GM21423 (cell line): Measurements from ENCODE around the gene JPT2.
"Not testable (repeated sequence)": the region's sequence is repeated elsewhere in the genome, so short reads cannot be mapped to it uniquely, and the experiment has no call there.

Experiments used
- ATAC-seq: cut with Tn5 transposase; IDR thresholded peaks from one replicate; pipeline ENCODE4 v1.9.1; 2021; ENCODE audit warnings: mild to moderate bottlenecking, moderate library complexity; ENCODE audit not compliant: unreplicated experiment

JPT2 gene

DNA sequence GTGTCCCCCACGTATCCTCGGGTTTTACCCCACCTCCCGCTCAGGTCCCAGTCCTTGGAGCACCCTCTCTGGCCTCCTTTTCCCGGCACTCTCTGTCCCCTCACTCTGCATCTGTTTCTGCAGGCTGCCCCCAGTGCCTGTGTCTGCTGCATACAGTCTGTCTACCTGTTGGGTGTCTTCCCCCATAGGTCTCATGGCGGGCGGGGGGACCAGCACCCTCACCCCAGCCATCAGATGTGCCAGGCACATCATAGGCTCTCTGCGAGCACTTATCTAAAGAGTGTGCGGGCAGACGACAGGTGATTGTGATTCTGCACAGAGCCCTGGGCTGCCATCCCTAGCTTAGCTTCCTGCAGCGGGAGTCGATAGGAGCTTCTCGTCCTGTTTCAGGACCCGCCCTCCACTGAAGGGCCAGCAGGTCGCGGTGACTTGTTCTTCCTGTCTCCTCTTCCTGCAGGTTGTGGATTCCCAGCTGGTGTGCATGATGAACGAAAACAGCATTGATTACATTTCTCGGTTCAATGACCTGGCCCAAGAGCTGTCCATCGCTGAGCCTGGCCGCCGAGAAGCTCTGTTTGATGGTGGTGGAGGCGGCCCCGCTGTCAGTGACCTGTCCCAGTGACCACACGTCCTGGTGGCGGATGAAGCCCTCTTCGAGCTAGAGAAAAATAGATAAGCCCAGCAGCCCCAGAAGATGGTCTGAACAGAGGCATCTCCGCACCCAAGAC, 4.5 kb upstream of the JPT2 start:
- ATAC-seq = no peak

DNA sequence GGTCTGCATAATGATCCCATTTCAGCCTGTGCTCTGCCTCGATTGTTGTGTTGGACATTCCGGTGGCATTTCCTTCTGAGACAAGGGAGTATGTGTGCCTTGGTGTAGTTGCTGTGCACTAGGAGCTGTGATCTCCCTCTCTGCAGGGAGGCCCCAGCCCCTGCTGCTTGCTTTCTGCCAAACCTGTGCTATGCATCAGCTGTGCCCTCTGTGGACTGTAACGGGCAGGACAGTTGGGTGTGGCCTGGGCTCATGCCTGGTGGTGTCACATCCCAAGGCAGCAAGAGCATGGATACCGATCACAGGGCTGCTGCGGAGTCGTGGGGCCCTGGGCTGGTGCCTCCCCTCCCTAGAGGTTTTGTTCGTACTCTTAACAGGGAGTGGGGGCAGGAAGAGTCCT, 3.8 kb upstream of the JPT2 start:
- no peak for ATAC-seq

DNA sequence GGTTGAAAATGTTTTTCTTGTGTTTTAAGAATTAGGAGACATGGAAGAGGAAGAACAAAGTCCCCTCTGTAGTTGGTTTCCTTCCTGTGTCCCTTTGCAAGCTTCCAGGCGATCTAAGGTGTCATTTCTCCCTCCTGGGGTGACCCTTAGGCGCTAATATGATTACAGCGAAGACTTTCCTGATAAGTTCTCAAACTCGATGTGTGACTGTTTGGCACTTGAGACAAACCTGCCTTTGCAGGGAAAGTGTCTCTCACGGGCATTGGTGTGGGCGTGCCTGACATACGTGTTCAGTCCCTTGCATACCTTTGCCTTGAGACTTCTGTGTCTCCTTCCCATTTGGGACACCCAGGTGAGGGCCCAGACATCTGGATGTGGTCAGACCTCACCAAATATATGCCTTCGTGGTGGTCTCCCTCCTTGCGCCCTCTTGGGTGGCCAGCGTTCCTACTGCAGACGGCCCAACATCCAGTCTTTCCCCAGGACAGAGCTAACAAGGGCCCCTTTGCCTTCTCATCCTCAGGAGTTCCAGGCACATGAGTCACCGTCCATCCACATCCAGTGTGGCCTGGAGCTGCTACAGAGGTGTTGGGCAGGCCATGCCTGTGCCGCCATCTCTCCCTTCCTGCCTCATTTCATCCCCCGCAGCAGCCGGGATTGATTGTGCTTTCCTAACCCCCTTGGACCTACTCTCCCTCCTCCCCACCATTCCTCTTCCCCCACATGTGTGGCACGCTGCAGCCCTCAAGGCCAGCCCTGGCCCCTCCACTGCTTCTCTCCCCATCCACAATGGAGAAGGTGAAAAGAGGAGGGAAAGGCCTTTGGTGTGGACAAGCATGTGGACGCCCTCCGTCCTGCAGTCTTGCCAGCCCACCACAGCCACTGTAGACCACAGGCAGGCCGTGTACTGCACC, 3.1 kb upstream of the JPT2 start:
- no peak for ATAC-seq

DNA sequence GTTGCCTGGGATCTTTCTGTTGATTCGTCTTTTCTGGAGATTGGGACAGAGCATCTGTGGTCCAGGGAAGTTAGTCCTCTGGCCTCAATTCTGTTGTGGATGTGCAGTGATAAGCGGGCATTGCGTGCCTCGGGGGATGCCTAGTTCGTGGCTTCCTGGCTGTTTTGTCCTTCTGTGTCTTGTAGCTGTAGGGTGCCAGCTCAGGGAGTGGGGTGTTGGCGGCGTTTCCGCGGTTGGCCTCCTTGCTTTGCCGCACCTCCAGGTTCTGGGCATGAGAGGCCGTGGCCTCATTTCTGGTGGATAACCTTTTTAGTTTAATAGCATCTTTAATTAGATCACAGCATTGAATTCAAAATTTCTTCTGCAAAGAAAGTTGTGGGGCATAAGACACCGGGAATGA, 1.4 kb upstream of the JPT2 start:
- no peak for ATAC-seq

DNA sequence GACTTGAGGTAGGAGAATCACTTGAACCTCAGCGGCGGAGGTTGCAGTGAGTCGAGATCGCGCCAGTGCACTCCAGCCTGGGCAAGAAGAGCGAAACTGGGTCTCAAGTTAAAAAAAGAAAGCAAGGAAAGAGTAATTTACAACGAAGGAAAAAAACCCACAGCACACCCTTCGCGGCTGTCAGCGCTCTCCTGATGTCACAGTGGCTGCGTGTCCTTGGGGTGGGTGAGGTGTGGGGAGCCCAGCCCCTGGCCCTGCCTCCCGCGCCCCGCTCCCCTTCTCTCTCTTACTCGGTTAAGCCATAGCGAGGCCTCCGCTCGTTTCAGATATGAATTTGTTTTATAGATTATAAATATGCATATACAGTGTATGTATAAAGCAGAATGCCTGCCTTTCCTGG, 740 bp upstream of the JPT2 start:
- no peak for ATAC-seq

DNA sequence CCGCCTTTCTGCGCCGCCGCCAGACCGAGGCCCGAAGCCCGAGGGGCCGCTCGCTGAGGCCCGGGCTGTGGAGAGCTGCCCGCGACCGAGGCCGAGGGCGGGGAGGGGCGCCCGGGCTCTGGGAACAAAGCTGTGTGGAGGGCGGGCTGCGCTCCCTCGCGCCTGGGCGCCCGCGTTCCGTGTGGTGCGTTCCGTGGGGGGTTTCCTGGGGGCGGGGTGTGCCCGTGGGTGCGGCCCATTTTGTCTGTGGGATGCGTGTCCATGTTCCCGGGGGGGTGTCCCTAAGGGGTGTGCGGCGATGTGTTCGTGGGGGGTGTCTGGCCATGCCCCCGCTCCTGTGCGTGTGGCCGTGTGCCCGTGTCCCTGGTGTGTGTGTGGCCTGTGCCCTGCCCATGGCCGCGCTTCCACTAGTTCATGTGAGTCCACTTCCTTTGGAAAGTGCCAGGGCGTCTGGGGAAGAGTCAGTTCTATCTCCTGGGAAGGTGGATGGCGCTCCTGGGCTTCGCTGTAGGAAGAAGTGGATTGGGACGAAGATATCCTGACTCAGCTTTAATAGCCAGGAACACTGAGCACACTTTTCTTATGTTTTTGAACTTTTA, 520 bp downstream of the JPT2 start:
- no peak for ATAC-seq

DNA sequence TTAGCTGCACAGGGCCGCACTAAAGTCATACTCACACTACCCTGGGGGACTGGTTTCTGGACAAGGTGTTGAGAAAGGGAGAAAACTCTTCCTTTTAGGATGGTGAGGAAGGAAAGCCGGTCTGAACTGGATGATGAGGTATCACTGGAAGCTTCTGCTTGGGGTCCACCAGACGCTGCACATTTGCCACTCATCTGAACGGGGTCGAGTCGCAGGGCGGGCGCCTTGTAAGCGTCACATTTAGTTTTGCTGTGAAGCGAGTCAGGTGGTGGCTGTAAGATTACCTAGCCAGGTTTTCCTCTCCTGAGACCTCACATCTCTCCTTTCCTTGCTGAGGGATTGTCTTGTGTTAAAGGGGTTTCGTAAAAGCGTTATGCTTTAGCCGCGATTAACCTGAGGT, 2.3 kb downstream of the JPT2 start:
- no peak for ATAC-seq

DNA sequence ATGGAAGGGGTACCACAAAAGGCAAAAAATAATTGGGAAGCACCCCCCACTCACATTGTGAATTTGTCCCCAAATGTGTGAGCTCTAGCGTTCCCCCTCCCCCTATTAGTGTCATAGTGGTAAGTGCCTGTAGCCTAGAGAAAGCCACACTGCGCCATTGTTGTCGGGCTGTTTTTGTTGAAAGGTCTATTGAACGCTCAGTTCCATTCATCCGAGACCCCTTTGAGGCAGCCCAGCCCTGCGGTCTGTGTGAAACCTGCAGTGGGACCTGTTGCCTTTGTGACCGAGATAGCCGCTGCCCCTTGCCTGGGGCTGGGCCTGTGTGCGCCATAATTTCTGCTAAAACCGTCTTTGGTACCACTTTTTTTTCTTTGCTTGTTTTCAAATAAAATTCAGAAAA, 3.0 kb downstream of the JPT2 start:
- ATAC-seq = no peak

DNA sequence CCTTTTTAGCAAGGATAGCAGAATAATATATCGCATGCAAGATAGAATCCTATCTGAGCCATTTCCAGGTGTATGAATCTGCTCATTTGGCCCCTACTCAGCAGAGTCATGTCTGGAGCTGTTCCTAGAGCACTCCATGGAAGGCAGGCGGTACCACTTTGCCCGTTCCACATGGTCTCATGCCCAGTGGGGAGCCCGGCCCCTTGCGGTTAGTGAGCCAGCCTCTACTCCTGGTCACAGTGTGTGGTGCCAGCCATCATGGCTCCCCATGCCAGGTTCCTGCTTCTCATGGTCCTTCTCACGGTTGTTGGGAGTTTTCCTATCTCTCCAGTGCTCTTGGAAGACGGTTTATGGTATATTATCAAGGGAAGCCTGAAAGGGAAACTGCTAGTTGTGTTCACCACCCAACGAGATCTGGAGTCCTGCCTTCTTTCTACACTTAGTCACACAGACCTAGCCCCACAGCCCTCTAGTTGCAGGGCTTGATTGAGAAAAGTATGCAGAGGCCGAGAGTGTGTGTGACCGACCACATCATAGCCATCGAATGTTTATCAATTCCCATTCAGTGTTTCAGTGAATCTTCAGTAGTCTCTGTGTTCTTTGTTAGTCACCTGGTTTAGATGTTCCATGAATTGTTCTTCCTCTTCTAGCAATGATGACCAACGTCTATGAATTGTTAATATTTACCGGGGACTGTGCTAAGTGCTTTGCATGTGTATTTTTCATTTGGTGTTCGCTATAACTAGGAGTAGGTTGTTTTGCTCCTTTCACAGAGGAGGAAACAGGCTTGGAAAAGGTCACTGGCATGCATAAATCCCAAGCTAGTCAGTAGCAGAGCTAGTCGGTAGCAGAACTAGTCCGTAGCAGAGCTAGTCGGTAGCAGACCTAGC, 9.6 kb downstream of the JPT2 start:
- no peak for ATAC-seq

DNA sequence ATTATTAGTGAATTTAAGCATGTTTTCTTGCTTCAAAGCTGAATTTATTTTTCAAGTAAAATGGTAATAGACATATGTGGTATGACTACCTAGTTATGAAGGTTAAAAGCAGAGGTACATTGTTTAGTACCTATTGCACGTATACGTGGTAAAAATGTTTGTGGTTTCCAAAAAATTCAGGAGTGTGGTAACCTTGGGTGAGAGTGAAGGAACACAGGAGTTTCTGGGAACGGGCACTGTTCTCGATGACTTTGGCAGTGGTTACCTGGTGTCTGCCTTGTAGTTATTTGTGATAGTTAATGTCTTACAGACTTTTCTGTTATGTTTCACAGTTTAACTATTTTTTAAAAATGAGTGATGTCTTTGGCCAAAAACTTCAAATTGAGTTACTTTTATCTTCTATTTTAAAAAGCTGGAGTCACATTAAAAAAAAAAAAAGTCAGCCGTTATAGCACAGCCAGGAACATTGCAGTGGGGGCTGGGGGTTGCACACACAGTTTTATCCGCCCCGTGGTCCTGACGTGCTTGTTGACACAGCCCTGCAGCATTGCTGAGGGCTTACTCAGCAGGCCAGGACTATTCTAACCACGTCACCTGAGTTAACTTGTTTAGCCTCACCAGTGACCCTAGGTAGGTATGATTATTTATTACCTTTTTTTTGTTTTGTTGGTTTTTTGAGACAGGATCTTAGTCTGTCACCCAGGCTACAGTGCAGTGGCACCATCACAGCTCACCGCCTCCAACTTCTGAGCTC, 10.9 kb downstream of the JPT2 start:
- no peak for ATAC-seq

DNA sequence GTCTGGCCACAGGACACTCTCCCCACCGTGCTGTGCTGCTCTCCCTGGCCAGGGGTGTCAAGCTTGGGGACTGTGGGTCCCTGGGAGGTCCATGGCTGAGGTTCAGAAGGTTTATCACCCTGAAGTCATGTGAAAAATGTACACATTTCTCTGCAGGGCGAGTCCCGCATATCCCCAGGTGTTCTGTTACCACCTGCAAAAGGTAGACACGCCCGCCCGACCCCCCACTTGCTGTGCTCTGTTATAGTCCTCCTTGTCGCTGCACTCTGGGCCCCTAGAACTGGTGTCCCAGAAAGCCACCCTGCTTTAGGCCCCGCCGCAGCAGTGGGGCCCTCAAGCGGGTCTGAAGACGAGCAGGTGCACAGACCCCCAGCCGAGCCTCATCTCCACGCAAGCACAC, 11.8 kb downstream of the JPT2 start:
- no peak for ATAC-seq

DNA sequence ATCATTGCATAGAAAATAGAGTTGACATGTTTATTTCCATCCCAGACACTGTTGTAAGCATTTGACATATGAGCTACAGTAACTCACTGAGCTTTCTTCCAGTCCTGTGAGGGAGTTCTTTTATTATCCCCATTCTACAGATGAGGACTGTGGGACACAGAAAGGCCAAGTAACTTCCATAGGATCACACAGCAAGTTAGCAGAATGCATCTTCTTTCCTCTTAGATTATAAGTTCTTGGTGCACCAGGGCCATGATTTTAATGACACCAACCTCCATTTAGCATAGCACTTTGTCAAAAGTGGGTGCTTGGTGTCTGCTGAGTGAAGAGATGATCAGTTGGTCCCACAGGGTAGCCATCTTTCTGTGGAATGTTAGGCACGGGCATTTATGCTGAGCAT, 12.7 kb downstream of the JPT2 start:
- no peak for ATAC-seq

DNA sequence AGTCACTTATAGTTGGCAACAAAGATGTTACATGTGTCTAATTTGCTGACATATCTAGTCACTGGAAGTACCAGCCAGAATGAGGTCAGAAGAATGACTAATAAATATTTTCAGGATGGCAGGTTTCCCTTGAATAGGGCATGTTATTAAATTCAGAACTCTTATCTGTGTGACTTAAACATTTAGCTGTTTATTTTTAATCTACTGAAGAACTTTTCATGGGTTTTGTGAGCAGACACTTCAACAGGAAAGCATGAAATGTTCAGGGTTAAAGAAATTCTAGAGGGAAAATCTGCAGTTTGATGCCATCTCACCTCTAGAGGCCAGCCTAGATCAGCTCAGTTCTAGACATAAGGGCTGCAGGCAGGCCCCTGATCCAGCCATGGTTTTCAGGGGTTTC, 13.2 kb downstream of the JPT2 start:
- ATAC-seq = no peak

DNA sequence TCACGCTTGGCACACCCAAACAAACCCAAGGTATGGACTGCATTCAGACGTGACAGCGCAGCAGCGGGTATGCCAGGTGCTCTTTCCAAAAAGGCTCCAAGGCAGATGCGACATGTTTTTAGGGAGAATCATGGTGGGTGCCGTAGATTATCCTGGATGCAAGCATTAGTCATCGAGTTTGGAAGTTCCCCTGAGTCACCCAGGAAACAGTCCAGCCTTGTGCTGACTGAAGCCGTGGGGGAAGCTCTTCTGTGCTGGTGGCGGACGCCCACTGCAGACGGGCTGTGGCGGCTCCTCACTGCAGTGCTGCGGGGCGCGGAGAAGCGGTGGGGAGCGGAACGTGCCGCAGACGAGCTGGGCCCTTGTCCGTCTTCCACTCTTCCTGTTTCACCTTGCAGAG, 13.9 kb downstream of the JPT2 start:
- no peak for ATAC-seq

DNA sequence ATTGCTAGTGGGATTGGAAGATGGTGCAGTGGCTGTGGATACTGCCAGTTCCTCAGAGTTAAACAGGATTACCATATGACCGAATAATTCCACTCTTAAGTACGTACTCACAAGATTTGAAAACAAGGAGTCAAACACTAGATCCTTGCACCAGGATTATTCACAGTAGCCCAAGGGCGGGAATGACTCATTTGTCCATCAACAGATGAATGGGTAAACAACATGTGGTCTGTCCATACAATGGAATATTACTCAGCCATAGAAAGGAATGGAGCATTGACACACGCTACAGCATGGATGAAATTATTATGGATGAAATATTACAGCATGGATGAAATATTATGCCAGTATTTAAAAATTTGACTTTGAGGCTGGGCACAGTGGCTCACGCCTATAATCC, 18.8 kb downstream of the JPT2 start:
- ATAC-seq = no peak

DNA sequence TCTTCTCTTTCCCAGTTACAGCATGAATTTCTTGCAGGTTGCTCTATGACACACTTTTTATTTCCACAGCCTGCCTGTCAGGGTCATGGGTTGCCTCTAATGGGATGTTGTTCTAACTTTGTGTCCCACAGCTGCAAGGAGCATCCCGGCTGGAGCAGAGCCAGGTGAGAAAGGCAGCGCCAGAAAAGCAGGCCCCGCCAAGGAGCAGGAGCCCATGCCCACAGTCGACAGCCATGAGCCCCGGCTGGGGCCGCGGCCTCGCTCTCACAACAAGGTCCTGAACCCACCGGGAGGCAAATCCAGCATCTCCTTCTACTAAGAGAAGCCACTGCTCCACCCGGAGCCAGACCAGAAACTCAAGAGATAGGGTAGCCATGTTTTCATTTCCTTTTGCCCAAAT, 20.6 kb downstream of the JPT2 start:
- ATAC-seq = no peak

DNA sequence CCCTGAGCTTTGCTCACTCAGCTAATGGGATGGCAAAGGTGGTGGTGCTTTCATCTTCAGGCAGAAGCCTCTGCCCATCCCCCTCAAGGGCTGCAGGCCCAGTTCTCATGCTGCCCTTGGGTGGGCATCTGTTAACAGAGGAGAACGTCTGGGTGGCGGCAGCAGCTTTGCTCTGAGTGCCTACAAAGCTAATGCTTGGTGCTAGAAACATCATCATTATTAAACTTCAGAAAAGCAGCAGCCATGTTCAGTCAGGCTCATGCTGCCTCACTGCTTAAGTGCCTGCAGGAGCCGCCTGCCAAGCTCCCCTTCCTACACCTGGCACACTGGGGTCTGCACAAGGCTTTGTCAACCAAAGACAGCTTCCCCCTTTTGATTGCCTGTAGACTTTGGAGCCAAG, 22.2 kb downstream of the JPT2 start:
- no peak for ATAC-seq

DNA sequence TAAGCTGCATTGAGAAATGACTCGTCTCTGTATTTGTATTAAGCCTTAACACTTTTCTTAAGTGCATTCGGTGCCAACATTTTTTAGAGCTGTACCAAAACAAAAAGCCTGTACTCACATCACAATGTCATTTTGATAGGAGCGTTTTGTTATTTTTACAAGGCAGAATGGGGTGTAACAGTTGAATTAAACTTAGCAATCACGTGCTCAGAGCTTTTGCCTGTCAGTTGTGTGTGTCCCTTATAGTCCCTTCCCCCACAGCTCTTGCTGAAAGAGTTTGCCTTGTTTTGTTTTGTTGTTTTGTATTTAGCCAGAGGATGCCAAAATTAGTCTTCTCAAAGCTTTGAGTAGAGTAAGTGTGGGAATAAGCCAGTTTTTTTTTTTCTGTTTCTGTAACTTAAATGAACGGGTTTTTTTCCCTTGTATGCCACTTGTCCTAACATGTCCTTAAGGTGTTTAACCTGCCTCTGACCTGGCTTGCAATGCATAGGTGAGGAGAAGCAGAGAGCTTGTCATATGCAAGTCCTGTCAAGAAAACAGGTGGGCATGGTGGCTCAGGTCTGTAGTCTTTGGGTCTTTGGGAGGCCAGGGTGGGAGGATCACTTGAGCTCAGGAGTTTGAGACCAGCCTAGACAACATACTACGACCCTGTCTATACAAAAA, 23.3 kb downstream of the JPT2 start:
- ATAC-seq = no peak

DNA sequence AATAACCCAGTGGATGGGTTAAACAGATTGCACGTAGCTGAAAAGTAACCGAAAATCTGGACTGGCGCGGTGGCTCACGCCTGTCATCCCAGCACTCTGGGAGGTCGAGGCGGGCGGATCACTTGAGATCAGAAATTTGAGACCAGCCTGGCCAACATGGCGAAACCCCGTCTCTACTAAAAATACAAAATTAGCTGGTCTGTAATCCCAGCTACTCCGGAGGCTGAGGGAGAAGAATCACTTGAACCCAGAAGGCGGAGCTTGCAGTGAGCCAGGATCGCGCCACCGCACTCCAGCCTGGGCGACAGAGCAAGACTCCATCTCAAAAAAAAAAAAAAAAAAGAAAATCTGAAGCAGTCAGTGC, 27.2 kb downstream of the JPT2 start:
- ATAC-seq = not testable (repeated sequence)
